Esophagus muscularis mucosa (tissue), 4 donors: Measurements from ENCODE around the gene ZNF213. TPM values are rescaled to one million over a fixed set of nuclear protein-coding genes. Genes with fewer than 3 reads are reported as not detected.

Experiments used
- DNase-seq: peaks from one replicate; pipeline ENCODE4 v3.0.0-alpha.2; 2017; ENCODE audit errors: extremely low spot score
- H3K27ac ChIP-seq, 4 donors: fragments of 200-600 bp; sonication (generic); replicated peaks in 1 of 4; 1 replicate in 3 of 4; 2 replicates in 1 of 4; pipeline ENCODE4 v1.5.1; 2016 to 2019; ENCODE audit warnings: mild to moderate bottlenecking in 1 of 4
- H3K27me3 ChIP-seq, 4 donors: fragments of 200-600 bp; sonication (generic); one replicate each; pipeline versions ENCODE4 v1.5.1 to v1.6.0; 2016 to 2019
- H3K36me3 ChIP-seq, 4 donors: fragments of 200-600 bp; sonication (generic); one replicate each; pipeline ENCODE4 v1.5.1; 2016 to 2019
- H3K4me1 ChIP-seq, 4 donors: fragments of 200-600 bp; sonication (generic); one replicate each; pipeline ENCODE4 v1.5.1; 2016 to 2019
- H3K4me3 ChIP-seq, 4 donors: fragments of 200-600 bp; sonication (generic); 1 replicate in 2 of 4; 2 replicates in 2 of 4; pipeline ENCODE4 v1.5.1; 2016 to 2019; ENCODE audit warnings: mild to moderate bottlenecking in 4 of 4, moderate library complexity in 1 of 4
- H3K9me3 ChIP-seq, 4 donors: fragments of 200-600 bp; sonication (generic); 1 replicate in 3 of 4; 2 replicates in 1 of 4; pipeline ENCODE4 v1.5.1; 2016 to 2019
- CTCF ChIP-seq, 3 experiments: fragments of 200-600 bp in 2 of 3; fragments of 450-650 bp in 1 of 3; sonication (generic) in 2 of 3; IDR thresholded peaks; one replicate each; pipeline ENCODE4 v1.5.1; 2017 to 2019; ENCODE audit warnings: antibody characterized with exemption in 3 of 3, mild to moderate bottlenecking in 2 of 3, moderate library complexity in 1 of 3
- EP300 ChIP-seq: sonication (generic); formaldehyde crosslinking; IDR thresholded peaks from one replicate; pipeline ENCODE4 v1.6.1; 2017; ENCODE audit warnings: antibody characterized with exemption
- POLR2A ChIP-seq: fragments of 450-650 bp; IDR thresholded peaks from one replicate; pipeline ENCODE4 v1.6.1; 2017; ENCODE audit warnings: antibody characterized with exemption, moderate library complexity, mild to moderate bottlenecking, low read depth
- POLR2AphosphoS5 ChIP-seq, 2 donors: sonication (generic); formaldehyde crosslinking; IDR thresholded peaks; one replicate each; pipeline ENCODE4 v1.6.1; 2017; ENCODE audit warnings: antibody characterized with exemption in 2 of 2
- WGBS: methylation state at CpG from one replicate; pipeline ENCODE4 v1.1.5; 2018; 5-methylcytosine and 5-hydroxymethylcytosine counted together
- intact Hi-C: fragments of 100-400 bp; cut with DNase I; formaldehyde crosslinking; loops from one replicate; pipeline ENCODE4 v1.15.1; 2023
- total RNA-seq, 4 donors: library from RNA; depleted of rRNA; stranded (reverse); fragments of >200 nt; gene quantifications; one replicate each; pipeline versions ENCODE4 v1.1.0 to v1.2.1, GENCODE V29; 2016

Gene ZNF213
- total RNA-seq, 4 donors from 2014 or later, result 8.4 to 18.3 (median 13.5) TPM

- peak overlapping the region in 3 of 4 donors; percentile 15 to 62 (median 54) for H3K27ac ChIP-seq
- intact Hi-C loops, result no loop called here
- no peaks in the 10 kb centered on the region for H3K36me3 ChIP-seq
- no peaks in the 10 kb centered on the region for H3K9me3 ChIP-seq
- no peak overlapping the region for H3K4me3 ChIP-seq
- 61% methylated on average over 29 of the region's 29 CpGs for WGBS
- H3K27me3 ChIP-seq, result peaks cover 0 to 55% (median 4%) of the 10 kb centered on the region in 4 donors
- TF ChIP-seq POLR2A (no peak), CTCF (IDR thresholded peaks at IDR 0.05) (peak in 2 of 3 experiments; percentile 3 to 46), POLR2AphosphoS5 (IDR thresholded peaks at IDR 0.05) (no peak)
- no peak for DNase-seq
- H3K4me1 ChIP-seq, result peaks cover 19 to 39% (median 27%) of the 10 kb centered on the region in 4 donors
Measured at GRCh38 chr16:3101018-3101840, 33.6 kb upstream of the ZNF213 start.

GRCh38 chr16:3101841-3102470 lies 32.9 kb upstream of the ZNF213 start:
- Histone ChIP-seq H3K27ac (peak overlapping the region in 3 of 4 donors; percentile 15 to 62 (median 54)), H3K9me3 (no peaks in the 10 kb centered on the region), H3K4me3 (no peak overlapping the region), H3K36me3 (no peaks in the 10 kb centered on the region), H3K27me3 (peaks cover 0 to 51% (median 4%) of the 10 kb centered on the region in 4 donors), H3K4me1 (peaks cover 22 to 45% (median 31%) of the 10 kb centered on the region in 4 donors)
- intact Hi-C loops, result no loop called here
- DNase-seq, result no peak
- WGBS, result 62% methylated on average over 27 of the region's 27 CpGs
- TF ChIP-seq POLR2AphosphoS5 (IDR thresholded peaks at IDR 0.05), result peak in 1 of 2 donors; percentile 15
- TF ChIP-seq POLR2A, result no peak
- no peak for TF ChIP-seq CTCF (IDR thresholded peaks at IDR 0.05)

GRCh38 chr16:3106205-3106928 lies 28.5 kb upstream of the ZNF213 start:
- TF ChIP-seq CTCF (IDR thresholded peaks at IDR 0.05) (no peak), POLR2A (no peak), POLR2AphosphoS5 (IDR thresholded peaks at IDR 0.05) (peak; percentile 76 to 81), EP300 (no peak)
- H3K27me3 ChIP-seq, result peaks cover 0 to 12% (median 0%) of the 10 kb centered on the region in 4 donors
- no peaks in the 10 kb centered on the region for H3K36me3 ChIP-seq
- no peaks in the 10 kb centered on the region for H3K9me3 ChIP-seq
- peaks cover 14 to 32% (median 20%) of the 10 kb centered on the region in 4 donors for H3K4me1 ChIP-seq
- peak overlapping the region; percentile 73 to 84 (median 78) for H3K27ac ChIP-seq
- intact Hi-C loops, result no loop called here
- DNase-seq, result peak; percentile 98
- peak overlapping the region; percentile 63 to 67 (median 63) for H3K4me3 ChIP-seq
- under 1% methylated on average over 18 of the region's 74 CpGs for WGBS

- no peaks in the 10 kb centered on the region for H3K9me3 ChIP-seq
- H3K36me3 ChIP-seq, result peaks cover 0 to 31% (median 24%) of the 10 kb centered on the region in 4 donors
- no peak for TF ChIP-seq POLR2A
- TF ChIP-seq POLR2AphosphoS5 (IDR thresholded peaks at IDR 0.05), result peak; percentile 44 to 73
- TF ChIP-seq CTCF (IDR thresholded peaks at IDR 0.05), result peak in 1 of 3 experiments; percentile 9
- TF ChIP-seq EP300, result no peak
- H3K27me3 ChIP-seq, result no peaks in the 10 kb centered on the region
- WGBS, result 37% methylated on average over 8 of the region's 23 CpGs
- intact Hi-C loops, result no loop called here
- peaks cover 29 to 46% (median 34%) of the 10 kb centered on the region in 4 donors for H3K4me1 ChIP-seq
- peak within 1 kb of the TSS; percentile 60 to 76 (median 72) for H3K4me3 ChIP-seq
- DNase-seq, result no peak
- peak within 1 kb of the TSS; percentile 68 to 77 (median 74) for H3K27ac ChIP-seq
Measured at GRCh38 chr16:3112058-3112880, 22.6 kb upstream of the ZNF213 start, which contains the start of gene ZNF205. Gene ZNF205 (plus strand): TSS chr16:3112586. CDS start chr16:3113431, 845 bp downstream.
